ENCODE measurements around the gene TK2.
A peak's percentile ranks its signal among the peaks of the same experiment; 100 is the strongest.

Gene TK2

DNA sequence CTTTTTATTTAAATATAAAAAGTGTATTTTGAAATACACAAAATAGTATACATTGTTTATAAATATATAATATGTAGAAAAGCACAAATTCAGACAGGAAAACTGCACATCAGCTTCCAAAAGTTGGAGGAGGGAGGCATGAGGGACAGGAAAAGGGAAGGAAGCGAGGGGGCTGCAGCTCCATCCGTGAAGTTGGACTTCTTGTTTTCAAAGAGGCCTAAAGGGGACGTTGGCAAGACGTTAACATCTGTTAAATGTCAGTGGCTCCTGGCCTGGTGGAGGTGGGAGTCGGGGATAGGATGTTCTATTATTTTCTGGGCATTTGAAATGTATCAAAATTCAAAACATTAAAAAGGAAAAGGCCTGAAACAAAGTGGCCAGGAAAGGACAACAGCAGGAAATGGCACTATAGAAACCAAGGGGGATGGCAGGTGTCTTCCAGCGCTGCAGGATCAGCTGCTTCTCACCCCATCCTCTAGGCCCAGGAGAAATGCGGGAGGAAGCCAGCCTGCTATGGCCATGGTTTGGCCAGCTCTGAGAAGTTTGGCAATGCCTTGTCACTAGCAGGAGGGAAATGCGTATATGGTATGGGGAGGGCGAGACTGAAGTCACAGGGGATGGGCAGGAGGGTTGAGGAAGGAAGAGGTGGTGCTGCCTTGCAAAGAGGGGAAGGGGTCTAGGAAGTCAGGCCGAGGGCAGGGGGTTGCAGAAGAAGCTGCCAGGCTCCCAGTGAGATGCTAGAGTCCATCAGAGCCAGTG lies 35.7 kb upstream of the TK2 start:
- H3K36me3 Mint-ChIP-seq (ENCODE audit: low read depth), result no peaks in the 10 kb centered on the region
- TF ChIP-seq, protein P1, sequence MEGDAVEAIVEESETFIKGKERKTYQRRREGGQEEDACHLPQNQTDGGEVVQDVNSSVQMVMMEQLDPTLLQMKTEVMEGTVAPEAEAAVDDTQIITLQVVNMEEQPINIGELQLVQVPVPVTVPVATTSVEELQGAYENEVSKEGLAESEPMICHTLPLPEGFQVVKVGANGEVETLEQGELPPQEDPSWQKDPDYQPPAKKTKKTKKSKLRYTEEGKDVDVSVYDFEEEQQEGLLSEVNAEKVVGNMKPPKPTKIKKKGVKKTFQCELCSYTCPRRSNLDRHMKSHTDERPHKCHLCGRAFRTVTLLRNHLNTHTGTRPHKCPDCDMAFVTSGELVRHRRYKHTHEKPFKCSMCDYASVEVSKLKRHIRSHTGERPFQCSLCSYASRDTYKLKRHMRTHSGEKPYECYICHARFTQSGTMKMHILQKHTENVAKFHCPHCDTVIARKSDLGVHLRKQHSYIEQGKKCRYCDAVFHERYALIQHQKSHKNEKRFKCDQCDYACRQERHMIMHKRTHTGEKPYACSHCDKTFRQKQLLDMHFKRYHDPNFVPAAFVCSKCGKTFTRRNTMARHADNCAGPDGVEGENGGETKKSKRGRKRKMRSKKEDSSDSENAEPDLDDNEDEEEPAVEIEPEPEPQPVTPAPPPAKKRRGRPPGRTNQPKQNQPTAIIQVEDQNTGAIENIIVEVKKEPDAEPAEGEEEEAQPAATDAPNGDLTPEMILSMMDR (IDR thresholded peaks at IDR 0.05; ENCODE audit: unreplicated experiment in 3 of 3), result no peak
- peaks cover 23% of the 10 kb centered on the region for H3K4me1 Mint-ChIP-seq

DNA sequence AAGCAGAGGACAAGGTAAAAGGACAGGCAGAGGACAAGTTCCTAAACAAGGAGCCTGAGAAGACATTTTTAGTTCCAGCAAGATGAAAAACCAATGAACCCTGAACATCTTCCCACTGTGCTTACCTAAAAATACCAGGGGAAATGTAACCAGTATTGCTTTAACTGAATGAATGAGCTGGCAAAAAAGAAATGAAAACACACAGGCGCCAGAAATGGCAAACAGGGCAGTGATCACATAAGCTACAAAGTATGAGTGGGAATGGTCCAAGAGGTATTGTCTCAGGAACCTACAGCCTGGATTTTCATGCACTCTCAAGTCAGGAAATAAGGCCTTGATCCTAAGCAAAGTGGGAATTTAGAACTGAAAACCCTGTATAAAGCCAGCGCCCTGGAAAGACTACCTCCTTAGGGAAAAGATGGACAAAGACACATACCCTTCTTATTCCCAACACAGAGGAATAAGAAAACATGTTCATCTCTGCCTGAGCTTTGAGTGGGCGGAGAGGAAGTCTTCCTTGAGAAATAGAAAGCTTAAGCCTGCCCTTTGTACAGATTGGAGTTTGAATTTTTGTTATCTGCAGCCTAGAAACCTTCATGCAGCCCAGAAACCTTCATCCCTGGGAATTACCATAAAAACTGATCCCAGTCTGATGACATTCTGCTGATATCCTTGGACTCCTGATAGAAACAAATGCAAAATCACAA lies 31.5 kb upstream of the TK2 start:
- no peaks in the 10 kb centered on the region for H3K36me3 Mint-ChIP-seq (ENCODE audit: low read depth)
- H3K9me3 Mint-ChIP-seq, result no peaks in the 10 kb centered on the region
- H3K27ac Mint-ChIP-seq, result peak overlapping the region; percentile 72 to 81 (median 80)
- peaks cover 5% of the 10 kb centered on the region for H3K27me3 Mint-ChIP-seq (ENCODE audit: low read depth)
- H3K4me3 Mint-ChIP-seq, result no peak overlapping the region
- TF ChIP-seq, protein P1 (IDR thresholded peaks at IDR 0.05; ENCODE audit: unreplicated experiment in 3 of 3), result no peak
- H3K4me1 Mint-ChIP-seq, result peaks cover 36% of the 10 kb centered on the region

More for the DNA sequence above, 35.7 kb upstream of the TK2 start:
- Mint-ChIP-seq H3K9me3 (no peaks in the 10 kb centered on the region), H3K4me3 (no peak overlapping the region), H3K27ac (peak overlapping the region; percentile 30 to 58 (median 43)), H3K27me3 (ENCODE audit: low read depth) (no peaks in the 10 kb centered on the region)

DNA sequence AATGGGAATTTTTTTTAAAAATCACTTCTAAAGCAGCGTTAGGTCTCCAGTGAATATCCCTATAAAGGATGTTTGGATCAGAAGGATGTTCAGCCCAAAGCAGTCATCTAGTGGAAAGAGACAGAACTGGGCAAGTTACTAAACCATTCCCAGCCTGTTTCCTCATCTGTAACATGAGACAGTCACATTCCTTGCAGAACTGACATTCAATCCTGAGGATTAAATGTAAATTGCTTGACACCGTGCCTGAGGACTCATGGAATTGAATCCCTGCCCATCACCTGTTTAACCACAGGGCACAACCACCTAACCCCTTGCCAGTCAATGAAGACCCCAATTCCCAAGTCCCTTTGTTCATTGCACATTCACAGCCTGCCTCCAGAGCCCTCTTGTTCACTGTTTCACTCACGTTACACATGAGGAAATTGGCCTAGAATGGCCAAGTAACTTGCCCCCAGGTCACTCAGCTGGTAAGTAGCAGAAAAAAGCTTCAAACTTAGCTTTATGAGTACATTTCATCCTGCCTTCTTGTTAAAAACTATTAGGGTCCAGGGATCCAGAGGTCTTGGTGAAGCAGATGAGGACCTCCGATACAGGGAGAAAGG lies 30.8 kb upstream of the TK2 start:
- TF ChIP-seq, protein P1 (IDR thresholded peaks at IDR 0.05; ENCODE audit: unreplicated experiment in 3 of 3), result no peak
- H3K4me1 Mint-ChIP-seq, result peaks cover 34% of the 10 kb centered on the region
- peaks cover 5% of the 10 kb centered on the region for H3K27me3 Mint-ChIP-seq (ENCODE audit: low read depth)
- H3K27ac Mint-ChIP-seq, result peak overlapping the region; percentile 72 to 81 (median 80)
- no peaks in the 10 kb centered on the region for H3K36me3 Mint-ChIP-seq (ENCODE audit: low read depth)
- peak overlapping the region in 1 of 3 experiments; percentile 15 for H3K4me3 Mint-ChIP-seq
- H3K9me3 Mint-ChIP-seq, result no peaks in the 10 kb centered on the region

DNA sequence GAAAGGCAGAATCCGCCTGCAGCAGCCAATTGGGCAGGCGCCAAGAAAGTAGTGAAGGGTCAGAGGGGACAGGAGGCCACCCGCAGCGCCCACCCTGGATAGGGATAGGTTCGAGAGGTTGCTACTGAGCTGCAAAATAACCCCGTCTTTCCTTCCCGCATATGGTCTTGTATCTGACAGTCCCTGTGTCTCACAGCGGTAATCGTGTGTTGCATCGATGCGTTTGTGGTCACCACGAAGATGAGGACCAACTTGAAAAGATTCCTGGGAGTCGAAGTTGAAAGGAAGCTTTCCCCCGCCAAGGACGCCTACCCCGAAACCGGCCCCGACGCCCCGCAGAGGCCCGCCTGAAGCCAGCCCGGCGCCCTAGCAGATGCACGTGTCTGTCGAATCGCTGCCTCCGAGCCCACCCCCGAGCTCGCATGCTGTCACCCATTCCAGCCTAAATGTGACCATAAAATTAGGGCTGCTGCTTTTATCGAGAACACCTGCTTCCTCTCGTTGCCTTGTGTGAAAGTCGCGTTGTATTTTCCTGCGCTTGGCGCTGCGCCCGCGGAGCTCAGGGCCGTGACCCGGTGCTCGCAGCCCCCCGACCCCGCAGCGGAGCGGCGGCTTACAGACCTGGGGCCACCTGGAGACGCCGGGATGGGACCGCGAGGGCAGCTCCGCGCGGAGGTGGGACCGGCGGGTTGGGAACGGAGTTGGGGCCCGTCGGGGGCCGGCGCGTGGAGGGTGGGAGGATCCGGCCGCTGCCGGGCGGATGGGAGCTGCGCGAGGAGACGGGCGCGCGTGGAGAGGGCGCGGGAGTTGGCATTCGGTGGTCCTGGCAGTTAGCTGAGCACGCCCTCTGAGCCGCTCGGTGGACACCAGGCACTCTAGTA lies 29.0 kb upstream of the TK2 start, which contains the start of gene CMTM2:
Gene CMTM2, plus strand, starts transcription at position 813 of the 881 bp plus-strand sequence. CDS start 145 bp downstream, outside the sequence.
- Mint-ChIP-seq H3K9me3 (no peaks in the 10 kb centered on the region), H3K4me3 (no peak within 1 kb of the TSS), H3K4me1 (peaks cover 34% of the 10 kb centered on the region), H3K27ac (peak within 1 kb of the TSS; percentile 54 to 81 (median 72)), H3K27me3 (ENCODE audit: low read depth) (peaks cover 5% of the 10 kb centered on the region), H3K36me3 (ENCODE audit: low read depth) (no peaks in the 10 kb centered on the region)
- TF ChIP-seq, protein P1 (IDR thresholded peaks at IDR 0.05; ENCODE audit: unreplicated experiment in 3 of 3), result no peak

DNA sequence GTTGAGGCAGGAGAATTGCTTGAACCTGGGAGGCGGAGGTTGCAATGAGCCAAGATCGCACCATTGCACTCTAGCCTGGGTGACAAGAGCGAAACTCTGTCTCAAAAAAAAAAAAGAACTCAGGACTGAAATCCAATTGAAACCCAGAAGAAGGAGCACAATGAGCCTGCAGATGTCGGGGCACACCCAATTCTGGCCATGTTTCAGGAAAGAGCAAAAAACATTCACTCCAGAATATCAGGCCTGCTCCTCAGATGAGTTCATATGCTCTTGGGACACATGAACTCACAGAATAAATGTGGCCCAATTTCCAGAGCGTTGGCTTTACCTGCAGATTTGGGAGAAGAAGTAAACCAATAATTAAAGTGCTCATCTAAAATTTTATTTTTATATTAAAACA lies 26.4 kb upstream of the TK2 start:
- TF ChIP-seq, protein P1 (IDR thresholded peaks at IDR 0.05; ENCODE audit: unreplicated experiment in 3 of 3), result no peak
- Mint-ChIP-seq H3K27me3 (ENCODE audit: low read depth) (peaks cover 5% of the 10 kb centered on the region), H3K4me3 (no peak overlapping the region), H3K4me1 (peaks cover 27% of the 10 kb centered on the region), H3K9me3 (no peaks in the 10 kb centered on the region), H3K27ac (no peak overlapping the region), H3K36me3 (ENCODE audit: low read depth) (no peaks in the 10 kb centered on the region)
